Erythroblast (primary cell): ENCODE data around the gene ZBTB44.

ENCODE experiments used
- GATA1 ChIP-seq: IDR thresholded peaks from 2 replicates; pipeline ENCODE4 v1.6.1; 2011; ENCODE audit warnings: low read depth, mild to moderate bottlenecking, control low read depth, low read length, moderate library complexity
- POLR2A ChIP-seq: IDR thresholded peaks from 2 replicates; pipeline ENCODE4 v1.6.1; 2011; ENCODE audit warnings: mild to moderate bottlenecking, low read length

DNA sequence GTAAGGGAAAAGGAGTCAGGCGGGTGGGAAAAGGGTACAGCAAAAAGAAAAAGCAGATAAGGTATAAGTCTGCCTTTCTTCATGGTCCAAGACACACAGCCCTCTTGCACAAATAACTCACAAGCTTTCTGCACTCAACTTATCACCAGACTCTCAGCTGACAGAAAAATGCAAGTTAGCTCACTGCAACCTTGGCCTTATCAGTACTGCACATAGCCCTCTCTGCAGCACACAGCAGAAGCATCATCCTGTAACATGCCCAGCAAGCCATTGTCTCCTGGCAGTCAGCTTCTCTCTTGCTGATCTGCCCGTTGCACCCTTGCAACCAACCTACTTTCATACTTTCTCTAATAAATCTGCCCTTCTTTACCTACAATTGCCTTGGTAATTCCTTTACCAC is 5.8 kb downstream of the ZBTB44 start:
- TF ChIP-seq POLR2A: no peak
- no peak for TF ChIP-seq GATA1
